ENCODE data around the gene VPS4A.

Gene VPS4A

DNA sequence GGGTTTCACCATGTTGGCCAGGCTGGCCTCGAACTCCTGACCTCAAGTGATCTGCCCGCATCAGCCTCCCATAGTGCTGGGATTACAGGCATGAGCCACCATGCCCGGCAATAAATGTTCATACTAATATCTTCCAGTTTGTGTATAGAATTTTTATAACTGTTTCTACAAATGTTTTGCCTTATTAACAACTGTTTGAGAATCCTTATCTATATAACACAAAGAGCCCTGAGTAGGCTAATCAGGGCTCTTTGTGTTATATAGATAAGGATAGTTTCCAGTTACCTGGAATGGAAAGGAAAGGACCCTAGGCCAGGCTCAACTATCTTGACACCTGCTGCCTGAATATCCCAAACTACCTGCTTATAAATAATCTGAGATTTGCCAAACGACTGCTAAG is 57.7 kb downstream of the VPS4A start:
- no peak for DNase-seq

DNA sequence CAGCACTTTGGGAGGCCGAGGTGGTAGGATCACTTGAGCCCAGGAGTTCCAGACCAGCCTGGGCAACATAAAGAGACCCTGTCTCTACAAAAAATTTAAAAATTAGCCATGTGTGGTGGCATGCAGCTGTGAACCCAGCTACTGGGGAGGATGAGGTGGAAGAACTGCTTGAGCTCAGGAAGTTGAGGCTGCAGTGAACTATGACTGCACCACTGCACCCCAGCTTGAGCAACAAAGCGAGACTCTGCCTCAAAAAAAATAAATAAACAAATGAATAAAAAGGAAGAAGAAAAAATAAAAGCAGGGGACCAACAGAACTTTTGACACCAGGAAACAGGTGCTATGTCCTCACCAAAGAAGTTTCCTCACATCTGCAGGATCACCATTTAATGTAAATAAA is 60.4 kb downstream of the VPS4A start:
- DNase-seq = no peak

DNA sequence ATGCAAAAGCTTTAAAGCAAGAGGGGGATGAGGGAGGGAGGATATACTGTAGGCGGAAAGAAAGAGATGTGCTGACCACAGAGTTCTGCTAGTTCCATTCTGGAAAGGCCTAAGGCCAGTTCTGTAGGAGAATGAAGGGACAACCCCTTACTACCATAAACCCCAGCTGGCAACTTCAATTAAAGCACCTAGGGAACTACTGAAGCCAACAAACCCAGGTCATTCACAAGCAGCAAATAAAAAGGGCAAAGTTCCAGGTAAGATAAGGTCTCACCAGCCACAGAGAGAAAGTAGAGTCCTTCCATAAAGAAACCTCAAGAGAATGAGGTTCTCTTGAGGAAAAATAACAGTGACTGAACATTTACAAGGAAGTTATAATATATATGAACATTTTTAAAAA is 61.9 kb downstream of the VPS4A start:
- no peak for DNase-seq
